ENCODE measurements around the gene CHURC1. TPM values are rescaled to one million over a fixed set of nuclear protein-coding genes. Genes with fewer than 3 reads are reported as not detected.

The CHURC1 gene
- total and polyA plus RNA-seq, 2 experiments from 2014 or later, result 62.4 to 134 TPM

- H4K20me1 ChIP-seq (ENCODE audit: insufficient read depth, poor library complexity, severe bottlenecking), result no peaks in the 10 kb centered on the region
- H3K9me2 ChIP-seq (replicated peaks; ENCODE audit: insufficient read depth), result no peaks in the 10 kb centered on the region
- no peak overlapping the region for H2AFZ ChIP-seq
- no peaks in the 10 kb centered on the region for H3K4me1 ChIP-seq (ENCODE audit: insufficient read depth)
- H3K4me2 ChIP-seq, result no peak overlapping the region
- peaks cover 9% of the 10 kb centered on the region for H3K27me3 ChIP-seq
- no peaks in the 10 kb centered on the region for H3K36me3 ChIP-seq (replicated peaks; ENCODE audit: insufficient read depth, low read depth)
- no peaks in the 10 kb centered on the region for H3K79me2 ChIP-seq
- TF ChIP-seq, protein P1, sequence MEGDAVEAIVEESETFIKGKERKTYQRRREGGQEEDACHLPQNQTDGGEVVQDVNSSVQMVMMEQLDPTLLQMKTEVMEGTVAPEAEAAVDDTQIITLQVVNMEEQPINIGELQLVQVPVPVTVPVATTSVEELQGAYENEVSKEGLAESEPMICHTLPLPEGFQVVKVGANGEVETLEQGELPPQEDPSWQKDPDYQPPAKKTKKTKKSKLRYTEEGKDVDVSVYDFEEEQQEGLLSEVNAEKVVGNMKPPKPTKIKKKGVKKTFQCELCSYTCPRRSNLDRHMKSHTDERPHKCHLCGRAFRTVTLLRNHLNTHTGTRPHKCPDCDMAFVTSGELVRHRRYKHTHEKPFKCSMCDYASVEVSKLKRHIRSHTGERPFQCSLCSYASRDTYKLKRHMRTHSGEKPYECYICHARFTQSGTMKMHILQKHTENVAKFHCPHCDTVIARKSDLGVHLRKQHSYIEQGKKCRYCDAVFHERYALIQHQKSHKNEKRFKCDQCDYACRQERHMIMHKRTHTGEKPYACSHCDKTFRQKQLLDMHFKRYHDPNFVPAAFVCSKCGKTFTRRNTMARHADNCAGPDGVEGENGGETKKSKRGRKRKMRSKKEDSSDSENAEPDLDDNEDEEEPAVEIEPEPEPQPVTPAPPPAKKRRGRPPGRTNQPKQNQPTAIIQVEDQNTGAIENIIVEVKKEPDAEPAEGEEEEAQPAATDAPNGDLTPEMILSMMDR (IDR thresholded peaks at IDR 0.05; ENCODE audit: poor library complexity), result no peak
- no peak for TF ChIP-seq EZH2phosphoT487 (IDR thresholded peaks at IDR 0.05; ENCODE audit: low read depth, severe bottlenecking, unreplicated experiment)
- TF ChIP-seq EZH2 (IDR thresholded peaks at IDR 0.05; ENCODE audit: borderline replicate concordance), result no peak
- H3K27ac ChIP-seq, result no peak overlapping the region
- H3K4me3 ChIP-seq, result no peak overlapping the region
- DNase-seq (ENCODE audit: low spot score), result no peak
- 90% methylated on average over 3 of the region's 3 CpGs for WGBS (ENCODE audit: low lambda C conversion rate, missing lambda C conversion rate)
- no peaks in the 10 kb centered on the region for H3K9me3 ChIP-seq (ENCODE audit: low read depth)
These were observed 47.1 kb upstream of the CHURC1 start for GRCh38 chr14:64867182-64867581.

DNA sequence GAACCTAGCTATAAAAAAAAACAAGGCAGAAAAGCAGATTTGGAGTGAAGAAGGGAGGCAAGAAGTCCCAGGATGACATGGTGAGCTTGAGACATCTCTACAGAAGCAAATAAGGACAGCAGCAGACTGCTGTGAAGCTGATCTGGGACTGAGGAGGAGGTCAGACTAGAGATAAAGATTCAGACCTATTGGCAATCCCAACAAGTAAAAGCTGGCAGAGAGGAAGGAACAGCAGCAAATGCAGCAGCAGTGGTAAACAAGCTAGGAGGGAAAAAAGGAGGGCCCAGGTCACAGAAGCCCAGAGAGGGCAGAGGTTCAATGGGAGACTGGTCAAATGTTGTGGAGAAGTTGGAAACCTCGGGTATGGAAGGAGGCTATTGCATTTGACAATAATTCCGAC is 45.9 kb upstream of the CHURC1 start:
- Histone ChIP-seq H3K9me3 (ENCODE audit: low read depth) (no peaks in the 10 kb centered on the region), H3K4me1 (ENCODE audit: insufficient read depth) (no peaks in the 10 kb centered on the region), H2AFZ (no peak overlapping the region), H3K4me3 (no peak overlapping the region), H3K79me2 (no peaks in the 10 kb centered on the region), H3K36me3 (replicated peaks; ENCODE audit: insufficient read depth, low read depth) (no peaks in the 10 kb centered on the region), H3K27me3 (peaks cover 9% of the 10 kb centered on the region), H3K27ac (no peak overlapping the region), H3K4me2 (no peak overlapping the region), H3K9me2 (replicated peaks; ENCODE audit: insufficient read depth) (no peaks in the 10 kb centered on the region), H4K20me1 (ENCODE audit: insufficient read depth, poor library complexity, severe bottlenecking) (no peaks in the 10 kb centered on the region)
- TF ChIP-seq EZH2phosphoT487 (IDR thresholded peaks at IDR 0.05; ENCODE audit: low read depth, severe bottlenecking, unreplicated experiment) (no peak), EZH2 (IDR thresholded peaks at IDR 0.05; ENCODE audit: borderline replicate concordance) (no peak)
- TF ChIP-seq, protein P1 (IDR thresholded peaks at IDR 0.05; ENCODE audit: poor library complexity), result no peak
- no peak for DNase-seq (ENCODE audit: low spot score)
- 78% methylated on average over 2 of the region's 2 CpGs for WGBS (ENCODE audit: low lambda C conversion rate, missing lambda C conversion rate)

- Histone ChIP-seq H4K20me1 (ENCODE audit: insufficient read depth, poor library complexity, severe bottlenecking) (no peaks in the 10 kb centered on the region), H3K4me1 (ENCODE audit: insufficient read depth) (no peaks in the 10 kb centered on the region)
- 81% methylated on average over 1 of the region's 1 CpG for WGBS (ENCODE audit: low lambda C conversion rate, missing lambda C conversion rate)
These were observed 45.4 kb upstream of the CHURC1 start for GRCh38 chr14:64868841-64869240.

More at GRCh38 chr14:64868841-64869240, 45.4 kb upstream of the CHURC1 start:
- Histone ChIP-seq H3K4me3 (no peak overlapping the region), H3K27ac (no peak overlapping the region), H3K36me3 (replicated peaks; ENCODE audit: insufficient read depth, low read depth) (no peaks in the 10 kb centered on the region), H3K79me2 (no peaks in the 10 kb centered on the region), H3K9me3 (ENCODE audit: low read depth) (no peaks in the 10 kb centered on the region), H3K4me2 (no peak overlapping the region), H3K27me3 (peaks cover 9% of the 10 kb centered on the region), H2AFZ (no peak overlapping the region), H3K9me2 (replicated peaks; ENCODE audit: insufficient read depth) (no peaks in the 10 kb centered on the region)
- DNase-seq (ENCODE audit: low spot score), result no peak
- TF ChIP-seq EZH2phosphoT487 (IDR thresholded peaks at IDR 0.05; ENCODE audit: low read depth, severe bottlenecking, unreplicated experiment) (no peak), EZH2 (IDR thresholded peaks at IDR 0.05; ENCODE audit: borderline replicate concordance) (no peak)
- TF ChIP-seq, protein P1 (IDR thresholded peaks at IDR 0.05; ENCODE audit: poor library complexity), result no peak
